Right forelimb (tissue), 1 donor: Measurements from ENCODE around the gene TMPRSS6.

Experiments used
- DNase-seq: peaks from one replicate; pipeline ENCODE4 v3.0.0-alpha.2; 2018

Gene TMPRSS6

DNA sequence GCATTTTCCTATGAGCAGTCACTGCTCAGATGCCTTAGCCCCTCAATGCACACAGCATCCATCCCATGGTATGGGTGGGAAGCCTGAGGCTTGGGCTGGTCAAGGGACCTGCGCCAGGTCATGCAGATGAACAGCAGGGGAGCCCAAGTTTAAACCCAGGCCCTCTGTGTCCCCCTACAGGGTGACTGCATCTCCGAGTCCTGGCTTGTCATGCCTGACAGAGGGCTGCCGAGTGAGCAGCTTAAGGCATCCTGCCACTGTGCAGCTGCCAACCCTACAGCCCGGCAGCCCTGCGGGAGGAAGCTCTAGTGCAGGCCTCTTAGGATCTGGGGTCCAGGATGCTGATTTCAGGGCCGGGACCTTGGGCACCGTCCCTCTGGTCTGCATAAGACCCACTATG lies 30.2 kb upstream of the TMPRSS6 start:
- DNase-seq: no peak

DNA sequence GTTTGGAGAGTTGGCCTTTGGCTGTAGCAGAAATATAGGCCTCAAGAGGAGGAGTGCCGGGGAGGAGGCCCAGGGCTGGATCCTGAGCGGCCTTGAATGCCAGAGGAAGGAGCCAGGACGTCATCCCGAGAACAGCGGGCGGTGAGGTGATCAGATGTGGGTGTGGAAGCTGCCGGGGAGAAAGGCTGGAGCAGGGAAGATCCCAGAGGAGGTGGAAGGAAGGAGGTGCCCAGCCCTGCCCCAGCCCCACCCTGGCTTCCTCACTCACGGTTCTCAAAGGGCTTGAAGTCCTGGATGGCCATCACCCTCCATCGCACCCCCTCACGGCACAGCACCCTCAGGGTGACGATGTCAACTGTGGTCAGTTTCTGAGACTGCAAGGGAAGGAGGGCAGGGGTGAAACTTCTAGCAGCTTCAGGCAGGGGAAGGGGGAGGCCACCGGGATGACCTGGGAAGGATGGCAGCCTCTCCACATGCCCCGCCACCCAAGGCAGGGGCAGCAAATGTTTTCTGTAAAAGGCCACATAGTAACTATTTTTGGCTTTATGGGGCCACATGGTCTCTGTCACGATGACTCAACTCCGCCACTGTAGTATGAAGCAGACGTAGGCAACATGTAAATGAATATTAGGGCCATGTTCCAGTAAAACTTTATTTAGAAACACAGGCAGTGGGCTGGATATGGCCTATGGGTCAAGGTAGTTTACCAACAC lies 29.5 kb upstream of the TMPRSS6 start:
- DNase-seq: no peak

DNA sequence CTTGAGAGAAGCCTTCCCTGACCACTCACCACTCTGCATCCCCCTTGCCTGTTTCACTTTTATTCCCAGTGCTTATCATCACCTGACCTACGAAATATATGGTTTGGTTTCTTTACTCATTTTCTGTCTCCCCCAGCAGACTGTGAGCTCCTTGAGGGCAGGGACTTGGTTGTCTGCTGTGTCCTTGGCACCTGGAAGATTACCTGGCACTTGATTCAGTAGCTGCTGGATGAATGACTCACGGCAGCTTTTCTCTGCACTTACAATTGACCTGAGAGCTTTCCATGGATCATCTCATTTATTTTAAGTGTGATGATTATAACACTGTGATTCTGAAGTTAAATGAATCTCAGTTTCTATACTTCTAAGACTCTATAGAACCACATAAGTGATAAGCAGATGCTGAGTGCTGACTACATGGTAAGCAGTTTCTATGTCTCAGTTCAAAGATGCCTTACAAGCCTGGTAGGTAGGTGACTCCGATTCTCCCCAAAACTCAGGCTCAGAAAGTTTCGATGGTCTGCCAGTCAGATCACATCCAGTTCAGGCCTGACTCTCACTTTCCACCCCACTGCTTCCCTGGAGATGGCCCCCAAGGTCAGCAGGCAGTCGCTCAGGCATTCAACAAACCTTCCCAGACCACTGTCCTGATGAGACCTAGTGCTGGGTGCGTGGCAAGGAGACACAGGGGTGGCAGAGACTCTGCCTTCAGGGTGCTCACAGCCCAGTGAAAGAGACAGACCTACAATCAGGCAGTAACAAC lies 28.6 kb upstream of the TMPRSS6 start:
- DNase-seq: no peak

DNA sequence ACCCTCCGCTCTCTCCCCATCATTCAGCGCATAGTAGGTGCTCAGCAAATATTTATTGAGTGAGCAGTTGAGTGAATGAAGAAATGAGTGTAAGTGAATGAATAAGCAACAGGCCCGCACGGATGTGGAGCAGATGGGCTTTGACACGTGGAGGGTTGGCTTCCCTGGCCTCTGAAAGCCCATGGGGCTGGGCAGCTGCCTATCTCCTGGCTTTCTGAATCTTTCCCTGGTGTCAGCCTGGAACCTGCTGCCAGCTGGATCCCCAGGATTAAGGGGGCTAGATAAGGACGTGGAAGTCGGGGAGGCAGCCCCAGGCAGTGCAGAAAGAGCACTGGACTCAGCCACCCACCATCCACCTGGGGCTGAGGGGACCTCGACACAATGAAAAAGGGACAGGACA lies 27.6 kb upstream of the TMPRSS6 start:
- DNase-seq: no peak

DNA sequence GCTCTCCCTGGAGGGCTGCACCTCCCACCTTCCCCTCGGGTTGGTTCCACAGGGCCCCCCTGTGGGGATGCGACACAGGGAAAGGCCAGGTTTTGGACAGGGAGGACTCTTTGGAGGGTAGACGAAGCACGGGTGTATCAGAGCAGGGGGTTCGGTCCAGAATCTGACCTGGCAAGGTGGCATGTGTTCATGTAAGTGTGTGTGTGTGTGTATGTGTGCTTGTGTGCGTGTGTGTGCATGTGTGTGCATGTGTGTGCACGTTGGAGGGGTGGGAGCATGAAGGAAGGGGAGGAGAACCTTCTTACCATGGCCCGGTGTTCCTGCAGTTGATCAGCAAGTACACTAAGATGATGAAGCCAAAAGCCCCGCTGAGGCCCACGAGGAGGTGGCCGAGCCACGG lies 25.5 kb upstream of the TMPRSS6 start:
- DNase-seq: no peak

DNA sequence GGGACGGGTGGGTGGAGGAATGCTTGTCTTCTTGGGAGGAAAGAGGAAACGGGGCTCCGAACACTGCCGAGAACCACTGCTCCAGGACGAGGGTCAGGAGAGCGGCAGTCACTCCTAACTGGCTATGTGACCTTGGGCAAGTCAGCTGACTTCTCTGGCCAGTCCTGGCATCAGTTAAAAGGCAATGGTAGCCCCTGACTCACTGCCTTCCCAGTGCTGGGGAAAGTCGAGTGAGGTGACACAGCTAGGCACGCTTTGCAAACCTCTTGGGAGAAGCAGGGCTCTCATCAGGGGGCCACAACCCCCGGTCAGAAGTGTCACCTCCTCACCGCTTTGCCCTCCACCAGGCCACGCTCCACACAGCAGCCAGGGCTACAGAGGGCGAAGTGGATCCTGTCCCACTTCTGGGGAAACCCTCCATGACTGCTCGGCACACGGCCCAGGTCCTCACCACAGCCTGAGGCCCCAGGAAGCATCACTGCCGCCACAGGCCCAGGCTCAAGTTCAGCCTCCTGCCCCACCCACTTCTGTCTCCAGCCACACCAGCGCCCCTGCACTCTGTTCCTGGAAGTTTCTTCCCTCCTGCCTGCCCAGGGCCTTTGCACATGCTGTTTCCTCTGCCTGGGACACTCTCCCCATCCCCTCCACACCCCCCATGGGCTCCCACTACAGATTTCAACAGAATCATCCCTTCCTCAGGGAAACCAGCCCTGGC lies 23.9 kb upstream of the TMPRSS6 start:
- DNase-seq: no peak

DNA sequence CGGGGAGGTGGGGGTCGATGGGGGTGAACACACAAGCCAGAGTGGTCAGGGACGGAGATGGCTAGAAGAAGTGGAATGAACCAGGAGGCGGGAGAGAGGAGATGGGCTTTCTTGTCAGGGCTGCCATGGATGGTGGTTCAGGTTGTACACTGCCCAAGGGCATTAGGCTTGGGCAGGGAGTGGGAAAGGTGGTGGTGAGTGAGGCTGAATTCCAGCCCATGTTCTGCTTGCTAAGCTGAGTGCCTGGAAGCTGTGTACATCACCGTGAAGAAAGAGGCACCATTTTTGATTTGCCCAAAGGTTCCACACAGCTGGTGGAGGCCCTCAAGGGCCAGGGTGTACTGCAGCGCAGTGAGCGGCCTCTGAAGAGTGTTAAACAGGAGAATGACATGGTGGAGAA lies 23.3 kb upstream of the TMPRSS6 start:
- no peak for DNase-seq

DNA sequence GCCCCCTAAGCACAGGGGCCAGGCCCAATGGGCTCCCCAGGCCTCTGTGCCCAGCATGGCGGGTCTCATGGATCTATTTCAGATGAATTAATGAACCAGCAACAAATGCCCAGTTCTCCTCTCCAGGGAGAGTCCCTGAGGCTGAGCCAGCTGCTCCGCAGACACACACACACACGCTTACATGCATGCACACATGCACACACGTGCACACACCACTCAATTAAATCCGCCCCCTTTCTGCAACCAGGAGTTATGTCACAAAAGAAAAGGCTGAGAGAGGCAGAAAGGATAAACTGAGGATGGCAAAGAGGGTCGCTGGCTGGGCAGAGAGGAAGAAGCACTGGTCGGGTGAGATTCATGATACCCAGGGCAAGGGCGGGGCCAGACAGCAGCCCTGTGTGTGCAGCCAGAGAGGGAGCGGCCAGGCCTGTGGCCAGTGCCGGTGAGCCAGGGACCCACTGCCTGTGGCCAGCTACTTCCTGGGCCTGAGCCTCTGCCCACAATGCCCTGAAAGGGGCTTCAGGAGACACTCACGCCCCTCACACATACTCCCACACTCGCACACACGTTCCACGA lies 20.4 kb upstream of the TMPRSS6 start:
- DNase-seq: no peak

DNA sequence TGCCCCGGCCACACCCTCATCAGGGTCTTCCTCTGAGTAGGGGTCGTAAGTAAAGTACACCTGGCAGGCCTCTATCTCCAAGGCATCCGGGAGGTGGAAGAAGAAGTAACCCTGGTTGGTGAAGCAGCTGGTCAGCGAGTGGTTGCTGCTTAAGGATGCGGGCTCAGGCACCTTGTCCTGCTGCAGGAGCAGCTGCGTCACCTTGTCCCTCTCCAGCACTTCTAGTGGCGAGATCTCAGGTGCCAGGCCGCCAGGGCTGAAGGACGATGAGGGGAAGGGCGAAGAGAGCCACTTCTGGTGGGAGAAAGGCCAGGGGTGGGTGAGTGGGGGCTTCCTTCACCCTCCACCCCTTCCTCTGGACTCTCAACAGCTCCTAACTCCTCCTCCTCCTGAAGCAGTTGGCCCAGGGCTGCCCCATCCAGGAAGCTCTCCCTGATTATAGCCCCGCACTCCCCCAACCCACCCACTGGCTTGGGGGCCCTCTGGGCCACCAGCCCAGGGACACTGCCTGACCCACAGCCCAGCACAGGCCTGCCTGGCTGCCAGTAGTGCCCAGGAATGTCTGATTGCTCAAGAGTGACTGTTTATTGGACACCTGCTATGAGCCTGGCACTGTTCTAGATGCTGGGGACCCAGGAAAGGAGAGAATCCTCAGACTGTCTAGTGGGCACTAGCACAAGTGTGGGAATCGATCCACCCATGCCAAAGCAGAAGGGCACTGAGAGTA lies 19.2 kb upstream of the TMPRSS6 start:
- no peak for DNase-seq

DNA sequence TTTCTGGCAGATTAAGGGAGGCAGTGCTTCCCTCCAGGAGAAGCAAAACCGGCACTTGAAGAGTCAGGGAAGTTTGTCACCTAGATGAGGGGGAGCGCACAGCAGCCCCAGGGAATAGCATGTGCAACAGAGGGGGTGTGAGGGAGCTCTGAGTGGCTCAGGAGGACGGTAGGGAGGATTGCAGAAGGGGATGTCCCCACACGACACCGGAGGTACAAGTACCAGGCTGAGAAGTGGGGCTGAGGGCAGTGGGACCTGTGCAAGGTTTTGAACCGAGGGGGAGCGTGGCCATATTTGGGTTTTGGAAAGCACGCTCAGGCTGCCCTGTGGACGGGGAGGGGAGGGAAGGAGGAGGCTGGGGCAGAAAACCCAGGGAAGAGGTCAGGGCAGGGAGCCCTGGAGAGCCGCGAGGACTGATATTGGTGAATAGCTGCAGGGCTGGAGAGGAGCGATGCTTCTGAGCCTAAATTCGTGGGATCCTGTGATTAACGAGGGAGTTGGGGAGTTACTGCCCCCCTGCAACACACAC lies 17.9 kb upstream of the TMPRSS6 start:
- DNase-seq: no peak

DNA sequence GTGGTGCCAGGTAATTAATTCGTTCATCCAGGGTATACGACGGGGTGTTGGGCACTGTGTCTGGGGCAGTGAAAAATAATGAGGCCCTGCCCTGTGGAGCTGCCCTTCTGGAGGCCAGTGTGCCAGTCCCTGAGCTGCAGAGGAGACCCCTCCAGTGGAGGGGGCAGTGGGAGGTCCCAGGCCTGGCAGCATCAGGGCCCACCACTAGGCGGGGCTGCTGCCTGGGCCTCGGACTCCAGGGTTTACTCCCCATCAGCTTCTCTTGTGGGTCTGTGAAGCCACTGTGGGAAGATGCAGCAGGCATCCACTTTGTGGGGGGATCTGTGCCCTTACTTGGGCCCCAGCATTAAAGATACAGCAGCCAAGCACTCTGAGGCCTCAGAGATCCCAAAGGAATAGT lies 17.4 kb upstream of the TMPRSS6 start:
- no peak for DNase-seq

DNA sequence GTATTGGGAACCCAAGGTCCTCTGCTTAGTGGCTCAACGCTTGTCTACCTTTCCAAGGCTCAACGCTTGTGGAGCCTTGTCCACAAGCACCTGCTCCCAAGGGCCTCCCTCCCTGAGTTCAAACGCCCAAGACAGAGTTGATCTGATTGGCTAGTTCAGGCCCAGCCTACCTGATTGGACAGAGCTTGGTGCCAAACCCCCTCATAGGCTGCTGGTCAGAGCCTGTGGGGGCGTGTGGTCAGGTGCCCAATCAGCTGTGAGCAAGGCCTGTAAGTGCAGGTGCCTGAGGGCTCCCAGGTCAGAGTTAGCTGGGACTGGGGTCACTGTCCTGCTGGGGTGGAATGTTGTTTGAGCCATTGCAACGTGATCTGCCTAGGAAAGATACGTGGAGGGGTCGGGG lies 16.9 kb upstream of the TMPRSS6 start:
- DNase-seq: no peak

DNA sequence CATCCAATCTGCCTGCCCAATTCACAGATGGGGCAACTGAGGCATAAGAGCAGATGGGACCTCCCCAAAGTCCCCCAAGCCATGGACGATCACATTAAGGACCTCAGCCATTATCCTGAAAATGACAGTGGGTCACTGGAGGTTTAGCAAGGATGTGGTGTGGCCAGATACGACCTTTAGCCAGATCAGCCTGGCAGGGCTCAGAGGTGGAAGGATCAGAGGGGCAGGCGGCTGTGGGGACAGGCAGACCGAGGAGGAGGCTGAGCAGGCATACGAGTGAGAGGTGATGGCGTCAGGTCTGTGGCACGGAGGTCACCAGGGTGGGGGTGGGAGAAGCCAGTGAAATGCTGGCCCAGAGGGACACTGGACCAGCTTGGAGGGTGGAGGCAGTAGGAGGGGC lies 14.1 kb upstream of the TMPRSS6 start:
- DNase-seq: no peak

DNA sequence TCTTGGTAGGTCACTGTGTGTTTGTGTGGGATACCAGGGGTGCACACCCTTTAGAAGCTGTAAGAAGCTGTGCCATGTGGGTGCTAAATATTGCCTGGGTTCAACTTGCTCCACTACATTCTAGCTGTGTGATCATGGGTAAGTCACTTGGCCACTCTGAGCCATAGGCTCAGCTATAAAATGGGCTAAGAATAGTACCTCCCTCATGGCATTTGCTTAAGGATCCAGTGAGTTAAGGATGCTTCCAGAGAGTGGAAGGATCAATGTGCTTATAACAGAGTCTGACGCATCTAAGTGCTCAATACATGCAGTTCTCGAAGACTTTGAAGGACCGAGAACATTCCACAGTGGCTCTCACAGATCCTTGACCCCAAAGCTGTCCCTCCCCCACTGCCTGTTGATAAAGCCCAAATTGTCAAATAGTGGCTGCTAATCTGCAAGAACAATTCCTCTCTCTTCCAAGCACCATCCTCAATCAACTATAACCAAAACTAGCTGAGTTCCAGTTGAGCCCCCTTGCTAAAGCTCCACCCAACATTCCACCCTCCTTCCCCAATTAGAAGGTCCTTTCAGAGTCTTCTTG lies 13.2 kb upstream of the TMPRSS6 start:
- no peak for DNase-seq

DNA sequence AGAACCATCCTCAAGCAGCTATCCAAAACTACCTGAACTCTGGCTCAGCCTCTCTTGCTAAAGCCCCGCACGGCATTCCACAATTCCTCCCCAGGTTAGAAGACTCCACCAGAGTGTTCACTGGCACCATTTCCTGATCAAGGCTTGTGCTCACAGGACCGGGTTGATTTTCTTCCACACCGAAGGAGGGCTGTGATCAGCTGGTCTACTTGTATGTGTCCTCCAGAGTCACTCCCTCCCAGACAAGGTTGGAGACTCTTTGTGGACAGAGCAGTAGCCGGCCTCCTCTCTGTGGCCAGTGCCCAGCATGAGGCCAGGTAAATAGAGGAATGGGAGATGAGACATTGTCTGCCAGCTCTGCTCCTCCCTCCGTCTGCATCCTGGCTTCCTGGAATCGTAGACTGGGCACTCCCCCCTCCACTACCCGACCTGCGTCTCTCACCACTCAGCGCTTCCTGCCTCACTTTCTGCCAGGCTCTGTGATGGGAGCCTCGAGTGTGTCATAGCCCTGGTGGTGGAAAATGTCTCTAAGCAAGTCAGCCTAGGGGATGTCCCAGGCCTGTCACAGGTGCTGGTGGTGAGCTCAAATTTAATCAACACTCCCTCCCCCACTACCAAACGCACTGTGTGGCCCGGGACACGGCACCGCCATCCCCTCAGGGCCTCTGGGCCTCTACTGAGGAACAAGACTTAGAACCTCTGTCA lies 12.5 kb upstream of the TMPRSS6 start:
- no peak for DNase-seq

DNA sequence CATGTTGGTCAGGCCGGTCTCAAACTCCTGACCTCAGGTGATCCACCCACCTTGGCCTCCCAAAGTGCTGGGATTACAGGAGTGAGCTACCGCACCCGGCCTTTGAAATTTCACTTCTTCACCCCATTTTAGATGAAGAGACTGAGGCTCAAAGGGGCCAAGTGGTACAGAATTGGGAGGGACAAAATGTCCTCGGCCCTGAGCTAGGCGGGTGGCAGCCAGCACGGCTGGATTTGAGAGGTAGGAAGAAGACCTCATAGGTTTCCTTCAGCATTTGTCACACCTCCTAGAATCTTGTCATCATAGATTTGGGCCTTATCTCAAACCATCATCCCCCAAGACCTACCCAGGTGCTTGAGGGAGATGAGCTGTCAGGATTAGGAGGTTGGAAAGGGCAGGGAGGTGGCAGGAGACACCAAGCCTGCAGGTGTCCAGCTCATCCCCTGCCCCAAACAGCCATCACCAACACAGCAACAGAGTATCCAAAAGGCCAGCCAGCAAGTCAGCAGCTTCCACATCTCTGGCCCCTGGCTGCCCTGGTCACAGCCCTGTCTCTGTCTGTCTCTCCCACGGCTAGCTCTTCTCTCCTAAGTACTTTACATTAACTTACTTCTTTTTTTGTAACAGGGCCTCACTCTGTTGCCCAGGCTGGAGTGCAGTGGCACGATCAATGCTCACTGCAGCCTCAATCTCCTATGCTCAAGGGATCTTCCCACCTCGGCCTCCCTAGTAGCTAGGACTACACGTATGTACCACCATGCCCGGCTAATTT lies 11.2 kb upstream of the TMPRSS6 start:
- no peak for DNase-seq

DNA sequence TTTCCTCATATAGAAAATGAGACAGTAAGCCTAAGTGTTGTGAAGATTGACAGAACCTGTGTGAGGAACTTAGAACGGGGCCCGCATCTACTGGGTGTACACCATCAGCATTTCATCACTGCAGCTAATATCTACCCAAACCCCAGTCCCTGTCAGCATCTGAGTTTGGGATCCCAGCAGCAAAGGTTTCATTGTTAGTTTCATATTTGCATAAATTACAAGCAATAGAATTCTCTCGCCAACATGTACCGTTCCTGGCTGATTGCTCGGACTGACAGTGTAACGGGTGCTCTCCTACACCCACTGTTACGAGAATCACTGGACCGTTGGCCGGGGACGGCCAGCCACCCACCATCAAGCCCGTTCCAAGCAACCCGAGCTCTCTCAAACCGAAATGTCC lies 10.4 kb upstream of the TMPRSS6 start:
- no peak for DNase-seq

DNA sequence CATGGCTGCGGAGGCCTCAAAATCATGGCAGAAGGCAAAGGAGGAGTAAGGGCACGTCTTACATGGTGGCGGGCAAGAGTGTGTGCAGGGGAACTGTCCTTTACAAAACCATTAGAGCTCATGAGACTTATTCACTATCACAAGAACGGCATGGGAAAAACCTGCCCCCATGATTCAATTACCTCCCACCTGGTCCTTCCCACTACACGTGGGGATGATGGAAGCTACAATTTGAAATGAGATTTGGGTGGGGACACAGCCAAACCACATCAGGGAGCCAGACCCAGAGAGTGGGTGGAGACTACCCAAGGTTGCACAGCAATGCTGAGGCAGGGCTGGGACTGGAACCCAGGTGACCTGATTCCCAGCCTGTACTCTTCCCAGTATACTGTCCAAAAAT lies 8.6 kb upstream of the TMPRSS6 start:
- DNase-seq: no peak

DNA sequence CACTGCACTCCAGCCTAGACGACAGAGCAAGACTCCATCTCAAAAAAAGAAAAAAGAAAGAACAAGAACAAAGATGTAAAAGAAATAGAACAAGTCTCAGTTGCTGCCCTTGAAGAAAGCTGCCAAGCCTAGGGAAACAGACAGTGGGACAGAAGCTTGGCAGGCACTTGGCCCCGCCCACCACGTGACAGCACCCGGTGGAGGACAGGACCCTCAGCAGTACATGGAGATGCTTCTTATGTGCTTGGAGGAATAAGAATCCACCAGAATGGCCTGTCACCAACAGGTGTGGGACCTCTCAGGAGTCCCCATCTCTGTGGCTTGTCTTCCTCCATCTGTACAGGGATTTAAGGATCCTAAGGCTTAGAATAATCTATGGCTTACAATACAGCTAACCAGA lies 7.6 kb upstream of the TMPRSS6 start:
- DNase-seq: no peak

DNA sequence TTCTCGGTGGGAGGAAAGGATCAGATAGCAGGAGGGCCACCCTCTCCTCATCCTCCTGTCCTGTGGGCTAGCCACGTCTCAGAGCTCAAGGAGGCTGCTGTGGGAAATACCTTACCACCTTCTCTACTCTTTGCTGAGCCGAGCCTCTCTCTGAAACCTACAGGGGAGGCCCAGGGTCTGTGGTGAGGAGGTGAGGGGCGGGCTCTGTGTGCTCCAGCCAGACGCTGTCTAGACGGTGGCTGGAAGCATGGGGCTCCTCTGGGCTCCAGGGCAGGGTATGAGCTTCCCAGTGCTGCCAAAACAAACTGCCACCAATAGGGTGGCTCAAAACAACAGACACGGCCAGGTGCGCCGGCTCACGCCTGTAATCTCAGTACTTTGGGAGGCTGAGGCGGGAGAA lies 5.5 kb upstream of the TMPRSS6 start:
- DNase-seq: no peak

DNA sequence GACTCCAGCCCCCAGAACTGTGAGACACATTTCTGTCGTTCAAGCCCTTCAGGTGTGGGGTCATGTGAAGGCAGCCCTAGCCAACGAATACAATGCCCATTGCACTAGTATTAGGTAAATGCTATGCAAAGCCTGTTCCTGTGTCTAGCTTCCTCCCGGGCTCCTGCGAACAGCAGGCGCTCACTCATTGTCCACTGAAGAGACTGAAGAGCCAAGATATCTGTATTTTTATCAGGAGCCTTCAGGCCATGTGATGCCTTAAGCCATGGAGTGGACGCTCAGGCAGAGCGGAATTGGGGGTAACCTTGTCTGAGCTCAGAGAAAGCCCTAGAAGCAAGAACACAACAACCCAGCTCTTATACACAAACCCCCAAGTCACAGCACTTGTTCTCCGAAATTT lies 4.2 kb upstream of the TMPRSS6 start:
- DNase-seq: no peak
